T-helper 1 cell treated with Interleukin-12 subunit alpha and Interleukin-12 subunit beta and Interleukin-4 antibody, amounts not matched to agents 30 μg/mL and 1 μg/mL, for 36 hours (primary cell): Measurements from ENCODE around the gene BRDT.
A peak's percentile ranks its signal among the peaks of the same experiment; 100 is the strongest.

Source experiments
- H3K27ac Mint-ChIP-seq: one replicate; pipeline ENCODE4 v1.8.0; 2021; ENCODE audit warnings: mild to moderate bottlenecking, mixed read lengths
- H3K27me3 Mint-ChIP-seq: one replicate; pipeline ENCODE4 v1.8.0; 2021; ENCODE audit warnings: low read depth, mixed read lengths
- H3K36me3 Mint-ChIP-seq: one replicate; pipeline ENCODE4 v1.8.0; 2021; ENCODE audit warnings: low read depth, mixed read lengths
- H3K4me1 Mint-ChIP-seq: one replicate; pipeline ENCODE4 v1.8.0; 2021; ENCODE audit warnings: low read depth, mixed read lengths
- H3K4me3 Mint-ChIP-seq: one replicate; pipeline ENCODE4 v1.8.0; 2021; ENCODE audit warnings: mild to moderate bottlenecking, moderate library complexity, mixed read lengths
- H3K9me3 Mint-ChIP-seq: one replicate; pipeline ENCODE4 v1.8.0; 2021; ENCODE audit warnings: mixed read lengths

BRDT gene

GRCh38 chr1:92026806-92027205, 77.6 kb downstream of the BRDT start:
- H3K4me1 Mint-ChIP-seq = peaks cover 12% of the 10 kb centered on the region
- H3K27me3 Mint-ChIP-seq = peaks cover 29% of the 10 kb centered on the region
- peaks cover 1% of the 10 kb centered on the region for H3K36me3 Mint-ChIP-seq
- H3K4me3 Mint-ChIP-seq = no peak overlapping the region
- H3K9me3 Mint-ChIP-seq = no peaks in the 10 kb centered on the region
- H3K27ac Mint-ChIP-seq = no peak overlapping the region

GRCh38 chr1:92029241-92029922, 80.2 kb downstream of the BRDT start:
- H3K9me3 Mint-ChIP-seq = no peaks in the 10 kb centered on the region
- H3K27me3 Mint-ChIP-seq = peaks cover 16% of the 10 kb centered on the region
- peaks cover 1% of the 10 kb centered on the region for H3K36me3 Mint-ChIP-seq
- no peak overlapping the region for H3K27ac Mint-ChIP-seq
- peak overlapping the region; percentile 73 for H3K4me3 Mint-ChIP-seq
- peaks cover 12% of the 10 kb centered on the region for H3K4me1 Mint-ChIP-seq

- Mint-ChIP-seq H3K27ac (no peak overlapping the region), H3K36me3 (peaks cover 1% of the 10 kb centered on the region), H3K4me3 (peak overlapping the region; percentile 61), H3K4me1 (peaks cover 12% of the 10 kb centered on the region), H3K9me3 (no peaks in the 10 kb centered on the region), H3K27me3 (peaks cover 25% of the 10 kb centered on the region)
These were observed 81.5 kb downstream of the BRDT start for GRCh38 chr1:92030656-92031107.

- Mint-ChIP-seq H3K4me3 (no peak overlapping the region), H3K9me3 (no peaks in the 10 kb centered on the region), H3K27ac (no peak overlapping the region), H3K4me1 (peaks cover 12% of the 10 kb centered on the region), H3K36me3 (peaks cover 1% of the 10 kb centered on the region), H3K27me3 (peaks cover 33% of the 10 kb centered on the region)
These were observed 82.3 kb downstream of the BRDT start for GRCh38 chr1:92031281-92032110.

- Mint-ChIP-seq H3K9me3 (no peaks in the 10 kb centered on the region), H3K36me3 (no peaks in the 10 kb centered on the region), H3K4me3 (no peak overlapping the region), H3K27me3 (peaks cover 18% of the 10 kb centered on the region), H3K27ac (no peak overlapping the region), H3K4me1 (no peaks in the 10 kb centered on the region)
These were observed 88.2 kb downstream of the BRDT start for GRCh38 chr1:92037400-92037799.

GRCh38 chr1:92038695-92039346, 89.6 kb downstream of the BRDT start:
- Mint-ChIP-seq H3K27ac (no peak overlapping the region), H3K4me1 (no peaks in the 10 kb centered on the region), H3K36me3 (no peaks in the 10 kb centered on the region), H3K27me3 (peaks cover 18% of the 10 kb centered on the region), H3K9me3 (no peaks in the 10 kb centered on the region), H3K4me3 (no peak overlapping the region)

- Mint-ChIP-seq H3K27me3 (peaks cover 6% of the 10 kb centered on the region), H3K4me1 (no peaks in the 10 kb centered on the region), H3K4me3 (no peak overlapping the region), H3K9me3 (no peaks in the 10 kb centered on the region), H3K27ac (no peak overlapping the region), H3K36me3 (no peaks in the 10 kb centered on the region)
These were observed 91.8 kb downstream of the BRDT start for GRCh38 chr1:92040971-92041370.

GRCh38 chr1:92043621-92044020, 94.4 kb downstream of the BRDT start:
- H3K4me1 Mint-ChIP-seq = no peaks in the 10 kb centered on the region
- H3K4me3 Mint-ChIP-seq = no peak overlapping the region
- H3K36me3 Mint-ChIP-seq = no peaks in the 10 kb centered on the region
- H3K27me3 Mint-ChIP-seq = peaks cover 11% of the 10 kb centered on the region
- H3K9me3 Mint-ChIP-seq = no peaks in the 10 kb centered on the region
- H3K27ac Mint-ChIP-seq = no peak overlapping the region

GRCh38 chr1:92045766-92046495, 96.7 kb downstream of the BRDT start:
- no peaks in the 10 kb centered on the region for H3K36me3 Mint-ChIP-seq
- no peaks in the 10 kb centered on the region for H3K4me1 Mint-ChIP-seq
- no peaks in the 10 kb centered on the region for H3K9me3 Mint-ChIP-seq
- peaks cover 11% of the 10 kb centered on the region for H3K27me3 Mint-ChIP-seq
- no peak overlapping the region for H3K4me3 Mint-ChIP-seq
- no peak overlapping the region for H3K27ac Mint-ChIP-seq

GRCh38 chr1:92051948-92052347, 102.7 kb downstream of the BRDT start:
- Mint-ChIP-seq H3K4me1 (no peaks in the 10 kb centered on the region), H3K27ac (no peak overlapping the region), H3K4me3 (no peak overlapping the region), H3K36me3 (no peaks in the 10 kb centered on the region), H3K9me3 (no peaks in the 10 kb centered on the region), H3K27me3 (peaks cover 17% of the 10 kb centered on the region)
